Stimulated activated CD8-positive, alpha-beta memory T cell treated with anti-CD3 and anti-CD28 coated beads, Interleukin-4, amount 100 ng/mL, for 24 hours (primary cell): ENCODE data around the gene WDR37.
"Not testable (repeated sequence)": the region's sequence is repeated elsewhere in the genome, so short reads cannot be mapped to it uniquely, and the experiment has no call there.

Experiments
- DNase-seq: peaks from one replicate; pipeline ENCODE4 v3.0.0-alpha.2; 2020; ENCODE audit warnings: low read depth

Gene WDR37

GRCh38 chr10:1041514-1041913 is 14.7 kb upstream of the WDR37 start:
- DNase-seq, result no peak

- DNase-seq, result no peak
These were observed 12.6 kb upstream of the WDR37 start for GRCh38 chr10:1043532-1043995.

- DNase-seq, result no peak
These were observed 12.0 kb upstream of the WDR37 start for GRCh38 chr10:1044146-1044545.

- no peak for DNase-seq
These were observed 11.2 kb upstream of the WDR37 start for GRCh38 chr10:1044964-1045363.

GRCh38 chr10:1045415-1045814 is 10.8 kb upstream of the WDR37 start:
- DNase-seq, result no peak

GRCh38 chr10:1047937-1048336 is 8.2 kb upstream of the WDR37 start:
- no peak for DNase-seq

GRCh38 chr10:1048349-1048731 is 7.8 kb upstream of the WDR37 start:
- no peak for DNase-seq

GRCh38 chr10:1048732-1049424 is 7.3 kb upstream of the WDR37 start, which contains the start of gene IDI1:
Gene IDI1, minus strand, starts transcription at chr10:1049119. Its CDS starts 116 bp downstream, at chr10:1049003.
- DNase-seq, result peak; percentile 92

- DNase-seq, result no peak
These were observed 6.7 kb upstream of the WDR37 start for GRCh38 chr10:1049425-1049958.

- no peak for DNase-seq
These were observed 6.0 kb upstream of the WDR37 start for GRCh38 chr10:1050145-1050544.

- no peak for DNase-seq
These were observed 5.6 kb upstream of the WDR37 start for GRCh38 chr10:1050554-1050953.

- no peak for DNase-seq
These were observed 1.5 kb upstream of the WDR37 start for GRCh38 chr10:1054684-1055083.

GRCh38 chr10:1057106-1057657 is 997 bp downstream of the WDR37 start:
- no peak for DNase-seq

GRCh38 chr10:1058017-1058416 is 1.8 kb downstream of the WDR37 start:
- no peak for DNase-seq

- DNase-seq, result no peak
These were observed 3.7 kb downstream of the WDR37 start for GRCh38 chr10:1059902-1060301.

GRCh38 chr10:1061930-1062774 is 6.0 kb downstream of the WDR37 start:
- no peak for DNase-seq

GRCh38 chr10:1063232-1063865 is 7.2 kb downstream of the WDR37 start:
- DNase-seq, result no peak

GRCh38 chr10:1064964-1065247 is 8.7 kb downstream of the WDR37 start:
- no peak for DNase-seq

GRCh38 chr10:1066734-1067133 is 10.5 kb downstream of the WDR37 start:
- DNase-seq, result not testable (repeated sequence)

- DNase-seq, result no peak
These were observed 12.5 kb downstream of the WDR37 start for GRCh38 chr10:1068380-1069361.

GRCh38 chr10:1070919-1071318 is 14.7 kb downstream of the WDR37 start:
- DNase-seq, result no peak
